HG02763 (cell line): ENCODE data around the gene EDA.
"Not testable (repeated sequence)": the region's sequence is repeated elsewhere in the genome, so short reads cannot be mapped to it uniquely, and the experiment has no call there.

ENCODE experiments used
- ATAC-seq: cut with Tn5 transposase; IDR thresholded peaks from one replicate; pipeline ENCODE4 v1.9.1; 2021; ENCODE audit warnings: mild to moderate bottlenecking, moderate library complexity; ENCODE audit not compliant: unreplicated experiment

Gene EDA

GRCh38 chrX:69741721-69742120 lies 125.8 kb downstream of the EDA start:
- no peak for ATAC-seq

- ATAC-seq = no peak
Observed at GRCh38 chrX:69746051-69746450, 130.1 kb downstream of the EDA start.

DNA sequence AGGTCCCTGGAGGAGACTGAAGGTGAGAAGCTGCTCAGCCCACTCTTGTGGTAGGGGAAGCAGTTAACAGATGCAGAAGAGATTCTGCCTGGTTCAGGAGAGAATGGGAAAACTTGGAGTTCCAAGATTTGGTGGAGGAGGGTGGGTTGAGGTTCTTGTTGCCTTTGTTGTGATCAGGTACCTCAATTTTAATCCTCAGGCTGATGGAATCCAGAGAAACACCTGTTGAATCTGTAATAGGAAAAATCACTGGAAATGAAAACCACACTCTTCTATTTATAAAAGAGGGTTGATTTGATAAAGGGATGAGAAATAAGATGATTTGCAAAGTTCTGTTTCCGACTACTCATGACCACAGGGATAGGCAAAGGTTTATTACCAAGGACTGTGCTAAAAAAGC lies 132.1 kb downstream of the EDA start:
- no peak for ATAC-seq

- ATAC-seq = no peak
Observed at GRCh38 chrX:69759921-69760625, 144.2 kb downstream of the EDA start.

GRCh38 chrX:69761633-69762032 lies 145.7 kb downstream of the EDA start:
- no peak for ATAC-seq

GRCh38 chrX:69762340-69762739 lies 146.4 kb downstream of the EDA start:
- ATAC-seq = no peak

DNA sequence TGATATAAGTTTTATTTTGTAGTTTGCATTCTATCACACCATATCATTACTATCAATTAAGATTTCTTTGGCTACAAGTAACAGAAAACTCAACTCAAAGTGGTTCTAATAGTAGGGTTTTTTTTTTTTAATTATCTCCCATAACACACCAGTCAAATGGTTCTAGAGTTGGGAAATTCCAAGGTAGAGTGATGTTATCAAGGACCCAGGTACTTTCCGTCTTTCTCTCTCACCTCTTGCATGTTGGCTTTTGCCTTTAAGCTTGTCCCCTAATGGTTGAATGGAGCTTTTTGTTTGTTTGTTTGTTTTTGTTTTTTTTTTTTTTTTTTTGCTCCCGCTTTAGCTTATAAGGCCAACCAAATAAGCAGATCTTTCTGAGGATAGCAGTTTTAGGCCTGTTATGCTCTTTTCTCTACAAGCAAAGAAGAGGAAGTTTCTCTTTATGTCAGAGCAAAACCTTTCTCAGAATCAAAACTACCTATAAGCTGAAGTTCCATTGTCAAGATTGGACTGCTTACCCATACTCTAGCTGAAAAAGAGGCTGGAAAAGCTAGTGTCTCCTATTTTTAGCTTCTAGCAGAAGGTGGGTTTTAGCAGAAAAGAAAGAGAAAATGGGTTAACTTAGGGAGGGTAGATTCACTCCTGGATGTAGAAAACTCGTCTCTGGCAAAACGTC lies 177.5 kb downstream of the EDA start:
- ATAC-seq = no peak

DNA sequence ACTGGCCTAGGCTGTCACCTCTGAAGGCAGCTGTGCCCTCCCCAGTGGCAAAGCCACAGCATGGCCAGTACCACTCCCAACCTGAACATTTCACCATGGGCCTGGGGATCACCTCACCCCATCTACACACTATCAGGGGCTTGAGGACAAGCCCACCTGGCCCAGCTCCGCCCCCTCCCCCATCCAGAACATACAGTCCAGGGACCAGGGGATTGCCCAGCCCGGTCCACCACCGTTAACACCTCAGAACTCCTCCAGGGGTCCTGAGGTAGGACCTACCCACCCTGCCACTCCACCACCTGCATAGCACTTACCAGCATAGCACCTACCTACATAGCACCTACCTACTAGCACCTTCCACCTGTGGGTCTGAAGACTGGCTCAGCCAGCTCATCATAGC lies 179.8 kb downstream of the EDA start:
- ATAC-seq = no peak

- ATAC-seq = no peak
Observed at GRCh38 chrX:69807400-69807799, 191.5 kb downstream of the EDA start.

GRCh38 chrX:69808375-69808774 lies 192.5 kb downstream of the EDA start:
- ATAC-seq = no peak

DNA sequence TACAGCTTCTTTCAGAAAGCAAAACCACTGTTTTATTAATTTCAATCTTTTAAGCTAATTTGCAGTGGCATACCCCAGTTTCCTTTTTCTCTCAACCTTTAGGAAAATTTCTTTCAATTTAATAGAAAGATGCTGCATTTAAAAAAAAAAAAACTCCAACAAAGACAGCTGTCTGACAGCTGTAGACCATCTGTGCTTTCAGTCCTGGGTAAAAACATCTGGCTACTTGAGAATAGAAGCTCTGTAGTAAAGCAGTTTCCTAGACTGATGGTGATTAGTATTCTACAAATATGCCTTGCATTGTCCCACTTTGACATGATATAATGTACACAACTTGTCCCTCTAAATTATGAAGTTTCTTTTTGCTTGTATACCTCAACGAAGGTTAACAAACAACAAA lies 197.8 kb downstream of the EDA start:
- ATAC-seq = no peak

- no peak for ATAC-seq
Observed at GRCh38 chrX:69815063-69815462, 199.2 kb downstream of the EDA start.

- no peak for ATAC-seq
Observed at GRCh38 chrX:69815519-69815918, 199.6 kb downstream of the EDA start.

DNA sequence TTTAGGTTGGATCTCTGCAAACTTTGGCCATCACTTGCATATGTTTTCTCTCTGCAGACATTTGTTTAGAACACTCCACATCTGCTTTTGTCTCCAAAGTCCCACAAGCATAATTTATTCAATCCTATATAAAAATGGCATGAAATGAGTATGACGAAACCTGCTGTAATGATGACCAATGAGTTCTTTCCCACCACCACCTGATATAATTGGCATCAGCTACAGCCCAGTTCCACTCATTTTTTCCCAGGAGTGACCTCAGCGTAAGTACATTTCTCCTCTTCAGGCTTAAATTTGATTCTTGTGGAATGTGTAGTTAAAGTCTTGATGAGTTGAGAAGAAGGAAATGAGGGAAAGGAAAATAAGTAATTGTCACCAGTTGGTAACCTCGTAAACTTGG lies 228.7 kb downstream of the EDA start:
- no peak for ATAC-seq

- ATAC-seq = not testable (repeated sequence)
Observed at GRCh38 chrX:69859999-69860398, 244.1 kb downstream of the EDA start.

- ATAC-seq = no peak
Observed at GRCh38 chrX:69876221-69876620, 260.3 kb downstream of the EDA start.

DNA sequence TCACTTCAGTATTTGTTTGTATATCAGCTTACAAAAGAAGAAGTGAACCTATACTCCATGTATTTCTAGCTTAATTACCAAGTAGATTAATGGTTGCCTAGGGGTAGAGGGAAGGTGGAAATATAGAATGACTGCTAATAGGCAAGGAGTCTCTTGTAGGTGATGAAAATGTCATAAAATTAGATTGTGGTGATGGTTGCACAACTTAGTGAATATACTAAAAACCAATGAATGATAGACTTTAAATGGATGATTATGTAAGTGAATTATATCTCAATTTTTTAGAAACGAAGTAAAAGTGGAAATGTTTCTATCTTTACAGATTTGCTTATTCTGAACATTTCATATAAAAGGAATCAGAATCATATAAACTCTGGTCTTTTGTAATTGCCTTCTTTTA lies 268.3 kb downstream of the EDA start:
- no peak for ATAC-seq

GRCh38 chrX:69896046-69896445 lies 280.1 kb downstream of the EDA start:
- ATAC-seq = no peak

DNA sequence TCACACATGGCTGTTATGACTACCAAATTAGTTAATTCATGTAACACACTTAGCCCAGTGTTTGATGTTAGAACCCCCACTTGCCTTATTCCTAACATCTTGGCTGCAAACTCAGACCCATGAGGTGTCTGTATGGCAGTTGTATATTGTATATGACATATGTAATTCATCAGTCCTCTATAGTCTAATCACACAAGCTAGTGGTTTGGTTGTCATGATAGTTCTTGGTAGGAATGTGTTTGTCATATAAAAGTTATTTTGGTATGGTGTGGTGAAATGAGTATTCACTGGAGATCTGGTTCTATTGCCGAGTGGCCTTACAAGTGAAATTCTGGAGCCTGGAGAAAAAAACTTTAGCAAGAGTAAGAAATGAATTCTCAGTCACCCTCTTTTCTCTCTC lies 284.6 kb downstream of the EDA start:
- ATAC-seq = no peak

DNA sequence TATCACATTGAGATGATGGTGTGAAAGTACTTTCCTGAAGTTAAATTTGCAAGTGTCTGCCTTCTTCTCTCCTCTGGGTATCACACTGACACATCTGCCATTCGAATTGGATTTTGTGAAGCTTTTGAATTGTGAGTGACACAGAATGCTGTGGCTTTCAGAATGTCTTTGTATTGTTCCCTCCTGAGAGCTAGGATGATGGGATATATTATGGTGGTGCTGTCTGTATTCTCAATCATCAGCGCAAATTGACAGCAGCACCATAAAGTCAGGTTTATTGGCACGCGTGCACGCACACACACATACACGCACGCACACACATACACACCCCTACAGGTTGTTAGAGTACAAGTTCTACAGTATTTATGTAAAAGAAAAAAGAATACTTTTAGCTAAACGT lies 290.5 kb downstream of the EDA start:
- ATAC-seq = no peak

DNA sequence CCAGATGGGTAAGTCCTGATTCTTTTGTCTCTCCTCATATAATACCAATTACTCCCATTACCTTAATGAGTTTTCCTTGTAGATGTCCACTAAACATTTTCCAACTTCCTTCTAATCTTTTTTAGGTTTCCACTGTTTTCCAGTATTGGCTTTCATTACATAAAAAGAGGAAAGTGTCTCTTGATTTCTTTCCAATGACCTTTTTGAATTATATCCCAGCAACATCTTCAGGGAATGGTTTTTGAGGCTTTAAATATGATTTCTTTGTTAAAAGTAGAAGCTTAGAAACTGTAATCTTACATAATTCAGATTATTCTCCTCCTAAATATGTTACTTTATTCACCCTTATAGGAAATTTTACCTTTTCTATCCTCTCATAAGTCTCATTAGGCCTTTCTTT lies 298.9 kb downstream of the EDA start:
- no peak for ATAC-seq

GRCh38 chrX:69919749-69920148 lies 303.8 kb downstream of the EDA start:
- ATAC-seq = no peak

GRCh38 chrX:69932323-69932722 lies 316.4 kb downstream of the EDA start:
- ATAC-seq = no peak
